HEK293T (cell line): ENCODE measurements around the gene THSD7B.

Source experiments
- BHLHE40 ChIP-seq: fragments of 450-650 bp; IDR thresholded peaks from 2 replicates; pipeline ENCODE4 v1.6.1; 2016; ENCODE audit warnings: mild to moderate bottlenecking, moderate library complexity, borderline replicate concordance
- ELF4 ChIP-seq: fragments of 450-650 bp; IDR thresholded peaks from 2 replicates; pipeline ENCODE4 v1.6.1; 2017; ENCODE audit warnings: antibody characterized with exemption
- FOXA1 ChIP-seq: fragments of 450-650 bp; IDR thresholded peaks from 2 replicates; pipeline ENCODE4 v1.6.1; 2016; ENCODE audit warnings: mild to moderate bottlenecking
- FOXK2 ChIP-seq: fragments of 450-650 bp; IDR thresholded peaks from 2 replicates; pipeline ENCODE4 v1.6.1; 2016; ENCODE audit warnings: mild to moderate bottlenecking
- FOXM1 ChIP-seq: fragments of 450-650 bp; IDR thresholded peaks from 2 replicates; pipeline ENCODE4 v1.6.1; 2017; ENCODE audit warnings: mild to moderate bottlenecking, borderline replicate concordance
- LEF1 ChIP-seq: fragments of 450-650 bp; IDR thresholded peaks from 2 replicates; pipeline ENCODE4 v1.6.1; 2017; ENCODE audit warnings: mild to moderate bottlenecking, borderline replicate concordance
- PKNOX1 ChIP-seq: fragments of 450-650 bp; IDR thresholded peaks from 2 replicates; pipeline ENCODE4 v1.6.1; 2016
- SP1 ChIP-seq: fragments of 450-650 bp; IDR thresholded peaks from 2 replicates; pipeline ENCODE4 v1.6.1; 2017
- SUZ12 ChIP-seq: fragments of 450-650 bp; IDR thresholded peaks from 2 replicates; pipeline ENCODE4 v1.6.1; 2016; ENCODE audit warnings: mild to moderate bottlenecking
- ZNF384 ChIP-seq: fragments of 450-650 bp; IDR thresholded peaks from 2 replicates; pipeline ENCODE4 v1.6.1; 2016

GRCh38 chr2:137232076-137232475 is 466.7 kb downstream of the THSD7B start:
- TF ChIP-seq FOXA1 (no peak), BHLHE40 (no peak), ELF4 (no peak), LEF1 (no peak), FOXK2 (no peak), ZNF384 (no peak), SP1 (no peak), PKNOX1 (no peak), SUZ12 (no peak), FOXM1 (no peak)
